GM18867 (cell line): Measurements from ENCODE around the gene AXIN2.
"Not testable (repeated sequence)": the region's sequence is repeated elsewhere in the genome, so short reads cannot be mapped to it uniquely, and the experiment has no call there.

ENCODE experiments used
- ATAC-seq: cut with Tn5 transposase; IDR thresholded peaks from one replicate; pipeline ENCODE4 v1.9.1; 2021; ENCODE audit warnings: mild to moderate bottlenecking, moderate library complexity; ENCODE audit not compliant: unreplicated experiment

AXIN2 gene

GRCh38 chr17:65485388-65486299 lies 75.8 kb downstream of the AXIN2 start:
- ATAC-seq = no peak

- not testable (repeated sequence) for ATAC-seq
Measured at GRCh38 chr17:65484405-65484804, 77.0 kb downstream of the AXIN2 start.

DNA sequence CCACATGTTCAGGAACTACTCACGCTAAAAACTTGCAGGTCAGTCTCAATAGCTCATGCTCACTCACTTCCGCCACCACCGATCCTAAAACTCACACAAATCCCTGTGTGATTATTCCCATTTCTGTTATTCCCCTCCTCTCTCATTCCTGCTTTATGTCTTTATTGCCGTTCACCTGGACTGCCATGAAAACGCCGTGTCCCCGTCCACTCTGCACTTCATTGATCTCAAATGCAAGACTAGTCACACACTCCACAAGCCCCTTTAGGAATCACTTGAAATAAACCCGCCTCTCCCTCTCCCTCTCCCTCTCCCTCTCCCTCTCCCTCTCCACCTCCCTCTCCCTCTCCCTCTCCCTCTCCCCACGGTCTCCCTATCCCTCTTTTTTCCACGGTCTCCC lies 78.0 kb downstream of the AXIN2 start:
- no peak for ATAC-seq

GRCh38 chr17:65482201-65482600 lies 79.2 kb downstream of the AXIN2 start:
- ATAC-seq = no peak

- ATAC-seq = no peak
Measured at GRCh38 chr17:65479282-65479681, 82.2 kb downstream of the AXIN2 start.
